Psoas muscle (tissue), 8 donors: ENCODE results near the gene C2CD2L. TPM values are rescaled to one million over a fixed set of nuclear protein-coding genes. Genes with fewer than 3 reads are reported as not detected.
"Not testable (repeated sequence)": the region's sequence is repeated elsewhere in the genome, so short reads cannot be mapped to it uniquely, and the experiment has no call there.

Experiments
- ATAC-seq, 4 donors: fragments of 200-7000 bp; cut with Tn5 transposase; one replicate each; pipeline ENCODE4 v1.9.1; 2020; ENCODE audit warnings: moderate library complexity in 3 of 4, mild to moderate bottlenecking in 2 of 4
- DNase-seq, 2 donors: peaks; one replicate each; pipeline ENCODE4 v3.0.0-alpha.2; 2020
- H3K27ac ChIP-seq: fragments of 200-600 bp; one replicate; pipeline ENCODE4 v1.8.0; 2022
- H3K27me3 ChIP-seq, 3 donors: fragments of 200-600 bp in 1 of 3; one replicate each; pipeline versions ENCODE4 v1.6.1 to v1.8.0; 2013 to 2022; ENCODE audit warnings: low read length in 2 of 3, mild to moderate bottlenecking in 2 of 3, moderate library complexity in 1 of 3; ENCODE audit not compliant: insufficient read depth in 3 of 3
- H3K36me3 ChIP-seq, 2 donors: fragments of 200-600 bp in 1 of 2; one replicate each; pipeline versions ENCODE4 v1.6.1 to v1.8.0; 2013 to 2022; ENCODE audit warnings: low read depth in 1 of 2, mild to moderate bottlenecking in 1 of 2, moderate library complexity in 1 of 2; ENCODE audit not compliant: insufficient read depth in 1 of 2
- H3K4me1 ChIP-seq: fragments of 200-600 bp; one replicate; pipeline ENCODE4 v1.8.0; 2022
- H3K4me3 ChIP-seq: fragments of 200-600 bp; one replicate; pipeline ENCODE4 v1.8.0; 2022; ENCODE audit warnings: mild to moderate bottlenecking
- H3K9me3 ChIP-seq: fragments of 200-600 bp; one replicate; pipeline ENCODE4 v1.8.0; 2022
- WGBS, 3 donors: extraction: QIAGEN DNeasy Blood & Tissue Kit; methylation state at CpG; one replicate each; pipeline versions ENCODE4 v1.1.6 to v1.1.7; 2013; 5-methylcytosine and 5-hydroxymethylcytosine counted together
- intact Hi-C, 2 donors: fragments of 100-400 bp; cut with DNase I; formaldehyde crosslinking; loops; one replicate each; pipeline versions ENCODE4 v1.11.0 to v1.14.2; 2022
- polyA plus RNA-seq, 3 donors: library from polyadenylated mRNA; stranded (reverse); fragments of 200-250 nt; gene quantifications; one replicate each; pipeline ENCODE4 v1.2.3, GENCODE V29; 2013
- total RNA-seq, 4 donors: library from RNA; stranded (reverse); fragmentation: NEBNext Ultra II Directional in 2 of 4; extraction: Animal tissue kit (Norgen Biotek cat#: 25700) in 2 of 4; gene quantifications; one replicate each; pipeline versions ENCODE4 v1.2.1 to v1.2.4, GENCODE V29; 2021 to 2023
- TF ChIP-seq, protein P1 (sequence below): fragments of 200-600 bp; IDR thresholded peaks from one replicate; pipeline ENCODE4 v1.8.0; 2022; ENCODE audit warnings: antibody characterized with exemption
- donor health status: healthy with polysubstance abuse.
- donor health status: DM: no; HTN: no; CAD: no; lungs with moderate emphysema.
- donor health status: Bipolar disorder and iron deficiency.
- donor health status: healthy.
- donor health status: DM: yes; HTN: yes; CAD: no.
- donor health status: DM: no; HTN: no; CAD: no.
- donor health status: DM: no; HTN: no; CAD: no.
- donor health status: DM: yes; HTN: yes; CAD: no.

The C2CD2L gene
- total and polyA plus RNA-seq, 7 donors, result 10.9 to 28.7 (median 15.2) TPM

DNA sequence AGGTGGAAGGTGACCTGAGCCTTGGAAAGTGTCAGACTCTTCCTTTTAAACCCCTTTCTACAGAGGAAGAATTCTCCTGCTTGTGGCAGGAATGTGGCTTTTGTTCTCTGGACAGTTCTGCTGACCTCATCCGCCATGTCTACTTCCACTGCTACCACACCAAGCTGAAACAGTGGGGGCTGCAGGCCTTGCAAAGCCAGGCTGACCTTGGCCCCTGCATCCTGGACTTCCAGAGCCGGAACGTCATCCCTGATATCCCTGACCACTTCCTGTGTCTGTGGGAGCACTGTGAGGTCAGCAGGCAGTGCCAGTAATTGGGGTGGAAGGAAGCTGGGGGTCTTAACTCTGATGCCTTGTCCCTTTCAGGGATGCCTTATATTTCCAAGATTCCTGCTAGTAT lies 23.5 kb downstream of the C2CD2L start:
- intact Hi-C loops, result no loop called here
- no peak overlapping the region for H3K27ac ChIP-seq
- WGBS, 3 donors, result 60 to 71% (median 64%) methylated on average over 3 of the region's 3 CpGs
- no peak overlapping the region for H3K4me3 ChIP-seq
- peaks cover 5% of the 10 kb centered on the region for H3K4me1 ChIP-seq
- H3K9me3 ChIP-seq, result no peaks in the 10 kb centered on the region
- TF ChIP-seq, protein P1, sequence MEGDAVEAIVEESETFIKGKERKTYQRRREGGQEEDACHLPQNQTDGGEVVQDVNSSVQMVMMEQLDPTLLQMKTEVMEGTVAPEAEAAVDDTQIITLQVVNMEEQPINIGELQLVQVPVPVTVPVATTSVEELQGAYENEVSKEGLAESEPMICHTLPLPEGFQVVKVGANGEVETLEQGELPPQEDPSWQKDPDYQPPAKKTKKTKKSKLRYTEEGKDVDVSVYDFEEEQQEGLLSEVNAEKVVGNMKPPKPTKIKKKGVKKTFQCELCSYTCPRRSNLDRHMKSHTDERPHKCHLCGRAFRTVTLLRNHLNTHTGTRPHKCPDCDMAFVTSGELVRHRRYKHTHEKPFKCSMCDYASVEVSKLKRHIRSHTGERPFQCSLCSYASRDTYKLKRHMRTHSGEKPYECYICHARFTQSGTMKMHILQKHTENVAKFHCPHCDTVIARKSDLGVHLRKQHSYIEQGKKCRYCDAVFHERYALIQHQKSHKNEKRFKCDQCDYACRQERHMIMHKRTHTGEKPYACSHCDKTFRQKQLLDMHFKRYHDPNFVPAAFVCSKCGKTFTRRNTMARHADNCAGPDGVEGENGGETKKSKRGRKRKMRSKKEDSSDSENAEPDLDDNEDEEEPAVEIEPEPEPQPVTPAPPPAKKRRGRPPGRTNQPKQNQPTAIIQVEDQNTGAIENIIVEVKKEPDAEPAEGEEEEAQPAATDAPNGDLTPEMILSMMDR, result no peak
- ATAC-seq, result no peak
- peaks cover 0 to 88% of the 10 kb centered on the region in 2 donors for H3K36me3 ChIP-seq
- no peaks in the 10 kb centered on the region for H3K27me3 ChIP-seq
- DNase-seq, result no peak

DNA sequence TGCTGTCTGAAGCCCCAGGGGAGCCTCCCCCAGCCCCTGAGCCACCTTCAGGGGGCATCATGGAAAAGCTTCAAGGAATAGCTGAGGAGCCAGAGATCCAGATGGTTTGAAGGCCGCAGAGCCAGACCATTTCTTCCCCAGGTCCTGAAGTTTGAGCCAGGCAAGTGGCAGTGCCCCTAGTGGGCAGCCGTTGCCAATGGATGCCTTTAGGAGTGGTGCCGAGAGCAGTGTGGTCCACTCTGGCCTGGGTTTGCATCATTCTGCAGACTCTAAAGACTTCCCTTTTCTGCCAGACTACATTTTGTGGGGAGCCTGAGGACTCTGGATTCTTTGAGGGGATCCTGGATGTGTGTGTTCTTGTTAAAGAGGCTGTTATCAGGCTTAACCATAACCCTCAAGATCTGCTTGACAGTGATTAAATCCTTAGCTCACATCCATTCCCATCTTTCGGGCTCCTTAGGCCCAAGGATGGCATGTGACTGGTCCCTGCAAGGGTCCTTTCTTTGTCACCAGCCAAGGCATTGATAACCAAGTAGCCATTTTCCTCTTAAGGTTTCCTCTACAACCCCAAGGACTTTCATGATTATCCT lies 27.3 kb downstream of the C2CD2L start:
- 66 to 70% (median 67%) methylated on average over 4 of the region's 4 CpGs for WGBS, 3 donors
- Histone ChIP-seq H3K4me3 (no peak overlapping the region), H3K9me3 (no peaks in the 10 kb centered on the region), H3K27ac (no peak overlapping the region), H3K27me3 (no peaks in the 10 kb centered on the region), H3K4me1 (no peaks in the 10 kb centered on the region), H3K36me3 (peaks cover 0 to 56% of the 10 kb centered on the region in 2 donors)
- DNase-seq (no peak), ATAC-seq (peak in 3 of 4 donors; percentile 22 to 42 (median 27))
- intact Hi-C loops, result no loop called here
- TF ChIP-seq, protein P1, result peak; percentile 34

DNA sequence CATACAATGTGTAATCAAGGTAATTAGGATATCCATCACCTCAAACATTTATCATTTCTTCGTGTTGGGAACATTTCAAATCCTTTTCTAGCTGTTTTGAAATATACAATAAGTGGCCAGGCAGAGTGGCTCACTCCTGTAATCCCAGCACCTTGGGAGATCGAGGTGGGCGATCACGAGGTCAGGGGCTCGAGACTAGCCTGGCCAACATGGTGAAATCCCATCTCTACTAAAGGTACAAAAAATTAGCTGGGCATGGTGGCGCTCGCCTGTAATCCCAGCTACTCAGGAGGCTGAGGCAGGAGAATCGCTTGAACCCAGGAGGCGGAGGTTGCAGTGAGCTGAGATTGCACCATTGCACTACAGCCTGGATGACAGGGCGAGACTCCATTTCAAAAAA lies 32.1 kb downstream of the C2CD2L start:
- H3K27ac ChIP-seq, H3K9me3 ChIP-seq, H3K27me3 ChIP-seq, intact Hi-C loops, H3K4me3 ChIP-seq, DNase-seq, ATAC-seq, H3K36me3 ChIP-seq, H3K4me1 ChIP-seq: not testable (repeated sequence)
- 86 to 91% (median 88%) methylated on average over 10 of the region's 10 CpGs for WGBS, 3 donors

DNA sequence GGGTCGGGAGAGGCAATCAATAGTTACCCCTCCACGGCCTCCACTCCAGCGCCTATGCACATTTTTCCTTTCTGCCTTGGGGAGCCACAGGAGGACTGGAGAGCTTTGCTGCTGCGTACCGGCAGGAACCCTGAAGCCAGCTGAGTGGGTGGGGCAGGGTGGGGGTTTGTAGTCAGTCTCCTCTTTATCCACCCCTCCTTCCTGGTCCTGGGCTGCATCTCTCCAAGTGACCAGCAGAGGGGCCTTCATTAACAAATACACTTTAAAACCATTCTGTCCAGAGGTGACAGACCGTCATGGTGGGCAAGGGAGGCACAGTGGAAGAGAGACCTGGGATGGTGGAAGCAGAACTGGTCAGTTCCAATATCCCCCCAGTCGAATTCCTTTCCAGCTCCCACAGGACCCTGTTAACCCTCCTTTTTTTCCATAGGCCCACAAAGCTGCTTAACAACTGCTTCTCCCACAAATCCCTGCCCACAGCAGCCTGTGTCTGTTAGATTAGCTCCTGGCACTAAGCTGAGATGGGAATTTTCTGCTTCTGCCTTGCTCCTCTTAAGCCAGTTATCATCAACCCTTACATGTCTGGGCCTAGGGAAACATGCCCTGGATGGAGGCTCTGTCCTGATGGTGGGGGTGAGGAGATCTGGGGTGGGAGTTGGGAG lies 37.8 kb downstream of the C2CD2L start:
- TF ChIP-seq, protein P1, result peak; percentile 67
- WGBS, 3 donors, result 13 to 14% (median 13%) methylated on average over 7 of the region's 7 CpGs
- Histone ChIP-seq H3K9me3 (no peaks in the 10 kb centered on the region), H3K36me3 (no peaks in the 10 kb centered on the region), H3K4me1 (peaks cover 9% of the 10 kb centered on the region), H3K27me3 (peaks cover 0 to 6% (median 0%) of the 10 kb centered on the region in 3 donors), H3K27ac (no peak overlapping the region), H3K4me3 (no peak overlapping the region)
- intact Hi-C loops, result loop anchor here (1.0 to 10.0 kb wide), 4 partner anchors 47 to 180 kb away; no protein-coding TSS in a partner anchor
- DNase-seq (peak; percentile 56 to 66), ATAC-seq (peak; percentile 69 to 87 (median 82))

DNA sequence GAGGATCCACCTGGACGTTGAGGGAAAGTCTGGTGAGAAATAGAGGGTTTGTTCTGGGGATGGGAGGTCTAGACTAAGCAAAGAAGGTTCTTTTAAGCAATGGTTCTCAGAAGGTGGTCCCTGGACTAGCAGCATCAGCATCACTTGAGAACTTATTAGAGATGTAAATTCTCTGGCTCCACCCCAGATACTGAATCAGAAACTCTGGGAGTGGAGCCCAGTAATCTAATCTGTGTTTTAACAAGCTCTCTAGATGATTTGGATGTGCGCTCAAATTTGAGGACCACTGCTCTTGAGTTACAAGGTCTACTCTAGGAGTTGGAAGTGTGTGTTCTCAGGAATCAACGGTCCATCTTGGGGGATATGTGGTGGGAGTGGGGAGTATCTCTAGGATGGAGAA lies 38.4 kb downstream of the C2CD2L start:
- H3K4me3 ChIP-seq, result no peak overlapping the region
- WGBS, 3 donors, result 51 to 58% (median 54%) methylated on average over 3 of the region's 3 CpGs
- peaks cover 9% of the 10 kb centered on the region for H3K4me1 ChIP-seq
- DNase-seq (no peak), ATAC-seq (no peak)
- TF ChIP-seq, protein P1, result no peak
- H3K9me3 ChIP-seq, result no peaks in the 10 kb centered on the region
- no peaks in the 10 kb centered on the region for H3K36me3 ChIP-seq
- H3K27ac ChIP-seq, result no peak overlapping the region
- H3K27me3 ChIP-seq, result peaks cover 0 to 10% (median 0%) of the 10 kb centered on the region in 3 donors
- intact Hi-C loops, result loop anchor here (1.0 to 10.0 kb wide), 4 partner anchors 47 to 179 kb away; no protein-coding TSS in a partner anchor
